NCI-H82 treated with DMSO at 0.1 percent for 48 hours (cell line): ENCODE data around the gene HOXD9.

Experiments used
- DNase-seq: peaks from one replicate; lab custom pipeline; 2025; ENCODE audit not compliant: unreplicated experiment; lab: John Stamatoyannopoulos, UW

The HOXD9 gene

GRCh38 chr2:176137252-176137580, 14.7 kb downstream of the HOXD9 start:
- DNase-seq, result no peak

- DNase-seq, result no peak
These were observed 15.4 kb downstream of the HOXD9 start for GRCh38 chr2:176137906-176138305.

- no peak for DNase-seq
These were observed 16.0 kb downstream of the HOXD9 start for GRCh38 chr2:176138526-176138922.

- no peak for DNase-seq
These were observed 16.6 kb downstream of the HOXD9 start for GRCh38 chr2:176138923-176139660.

GRCh38 chr2:176139661-176140512, 17.4 kb downstream of the HOXD9 start:
- no peak for DNase-seq

GRCh38 chr2:176140513-176141317, 18.2 kb downstream of the HOXD9 start:
- DNase-seq, result peak; percentile 76

- no peak for DNase-seq
These were observed 19.8 kb downstream of the HOXD9 start for GRCh38 chr2:176142281-176142680.

- DNase-seq, result no peak
These were observed 22.8 kb downstream of the HOXD9 start for GRCh38 chr2:176145085-176145969.

GRCh38 chr2:176146101-176146500, 23.6 kb downstream of the HOXD9 start:
- no peak for DNase-seq

- DNase-seq, result no peak
These were observed 24.1 kb downstream of the HOXD9 start for GRCh38 chr2:176146645-176147044.

- no peak for DNase-seq
These were observed 24.8 kb downstream of the HOXD9 start for GRCh38 chr2:176147210-176147799.

- no peak for DNase-seq
These were observed 25.4 kb downstream of the HOXD9 start for GRCh38 chr2:176147800-176148496.

- no peak for DNase-seq
These were observed 26.4 kb downstream of the HOXD9 start for GRCh38 chr2:176148751-176149421.

GRCh38 chr2:176149481-176149938, 27.0 kb downstream of the HOXD9 start:
- no peak for DNase-seq

GRCh38 chr2:176149939-176150583, 27.5 kb downstream of the HOXD9 start:
- no peak for DNase-seq

- DNase-seq, result no peak
These were observed 28.3 kb downstream of the HOXD9 start for GRCh38 chr2:176150584-176151441.

GRCh38 chr2:176151442-176152287, 29.1 kb downstream of the HOXD9 start, which contains the start of gene HOXD4:
TSS of gene HOXD4 (plus strand) at chr2:176151550. CDS start at chr2:176151634, 84 bp downstream.
- DNase-seq, result no peak
